GM12873 (cell line): ENCODE measurements around the gene NOTCH1.

Source experiments
- TF ChIP-seq, protein P1 (sequence below): IDR thresholded peaks from 2 replicates; pipeline ENCODE4 v1.5.1; 2012; ENCODE audit warnings: low read depth, mild to moderate bottlenecking, moderate library complexity, low read length, control low read depth; ENCODE audit not compliant: insufficient read depth; ENCODE audit errors: missing control alignments

Gene NOTCH1

DNA sequence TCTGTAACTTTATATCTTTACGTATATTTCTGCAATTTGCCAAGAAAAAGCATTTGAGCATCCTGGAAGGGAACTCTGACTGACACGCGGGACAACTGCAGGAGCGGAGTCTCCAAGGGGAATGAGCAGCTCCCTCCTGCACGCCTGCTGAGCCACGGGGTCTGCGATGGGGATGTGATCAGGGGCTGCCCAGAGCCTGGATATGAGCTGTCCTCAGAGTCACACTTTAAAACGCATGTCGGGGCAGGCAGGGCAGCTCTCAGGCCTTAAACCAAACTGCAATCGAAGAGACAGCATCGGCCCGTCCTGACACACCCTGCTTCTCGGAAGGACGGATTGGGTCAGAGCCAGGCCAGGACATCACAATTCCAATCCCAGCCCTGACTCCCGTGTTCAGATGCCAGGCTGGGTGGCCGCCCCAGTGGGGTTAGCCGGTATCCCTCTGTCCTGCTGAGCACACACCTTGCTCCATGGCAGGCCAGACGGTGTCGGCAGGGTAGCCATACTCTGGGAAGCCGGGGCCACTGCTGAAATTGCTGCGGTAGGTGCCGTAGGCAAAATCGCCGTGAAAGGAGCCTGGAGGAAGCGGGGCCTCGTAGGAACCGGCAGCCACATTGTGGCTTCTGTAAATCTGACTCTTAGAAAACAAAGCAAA is 80.2 kb downstream of the NOTCH1 start:
- TF ChIP-seq, protein P1, sequence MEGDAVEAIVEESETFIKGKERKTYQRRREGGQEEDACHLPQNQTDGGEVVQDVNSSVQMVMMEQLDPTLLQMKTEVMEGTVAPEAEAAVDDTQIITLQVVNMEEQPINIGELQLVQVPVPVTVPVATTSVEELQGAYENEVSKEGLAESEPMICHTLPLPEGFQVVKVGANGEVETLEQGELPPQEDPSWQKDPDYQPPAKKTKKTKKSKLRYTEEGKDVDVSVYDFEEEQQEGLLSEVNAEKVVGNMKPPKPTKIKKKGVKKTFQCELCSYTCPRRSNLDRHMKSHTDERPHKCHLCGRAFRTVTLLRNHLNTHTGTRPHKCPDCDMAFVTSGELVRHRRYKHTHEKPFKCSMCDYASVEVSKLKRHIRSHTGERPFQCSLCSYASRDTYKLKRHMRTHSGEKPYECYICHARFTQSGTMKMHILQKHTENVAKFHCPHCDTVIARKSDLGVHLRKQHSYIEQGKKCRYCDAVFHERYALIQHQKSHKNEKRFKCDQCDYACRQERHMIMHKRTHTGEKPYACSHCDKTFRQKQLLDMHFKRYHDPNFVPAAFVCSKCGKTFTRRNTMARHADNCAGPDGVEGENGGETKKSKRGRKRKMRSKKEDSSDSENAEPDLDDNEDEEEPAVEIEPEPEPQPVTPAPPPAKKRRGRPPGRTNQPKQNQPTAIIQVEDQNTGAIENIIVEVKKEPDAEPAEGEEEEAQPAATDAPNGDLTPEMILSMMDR, result no peak

DNA sequence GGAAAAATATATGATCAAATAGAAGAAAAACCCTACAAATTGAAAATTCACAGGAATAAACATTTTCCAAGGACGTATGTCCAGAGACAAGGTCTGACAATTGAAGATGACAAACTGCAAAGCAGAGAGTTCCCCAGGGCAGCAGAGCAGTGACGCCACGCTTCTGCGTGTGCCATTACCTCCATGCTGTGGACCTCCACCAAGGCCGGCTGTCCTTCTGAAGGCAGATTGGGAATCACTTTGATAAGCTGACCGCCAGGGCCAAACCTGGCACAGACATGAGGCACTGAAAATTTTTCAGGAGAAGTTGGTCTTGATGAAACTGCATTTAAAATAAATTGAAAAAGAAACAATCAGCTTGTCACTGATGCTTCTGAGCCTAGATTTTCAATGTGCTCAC is 81.6 kb downstream of the NOTCH1 start:
- TF ChIP-seq, protein P1, result no peak

DNA sequence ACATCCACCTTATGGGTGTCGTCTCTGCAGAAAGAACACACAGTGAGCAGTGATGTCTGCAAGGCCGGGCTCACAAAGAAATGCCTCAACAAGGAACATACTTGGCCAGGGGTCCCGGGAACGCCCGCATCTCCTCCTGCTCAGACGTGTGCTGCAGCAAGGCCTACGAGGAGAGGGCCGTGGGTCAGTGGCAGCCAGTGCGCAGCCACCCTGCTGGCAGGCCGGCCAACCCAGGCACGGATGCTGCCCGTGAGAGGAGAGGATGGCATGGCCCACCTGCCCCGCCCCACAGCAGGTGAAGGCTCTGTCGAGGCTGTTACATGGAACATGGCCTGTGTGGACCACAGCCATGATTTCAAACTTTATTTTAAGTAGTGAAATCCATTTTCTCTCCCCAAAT is 82.3 kb downstream of the NOTCH1 start:
- TF ChIP-seq, protein P1, result no peak

DNA sequence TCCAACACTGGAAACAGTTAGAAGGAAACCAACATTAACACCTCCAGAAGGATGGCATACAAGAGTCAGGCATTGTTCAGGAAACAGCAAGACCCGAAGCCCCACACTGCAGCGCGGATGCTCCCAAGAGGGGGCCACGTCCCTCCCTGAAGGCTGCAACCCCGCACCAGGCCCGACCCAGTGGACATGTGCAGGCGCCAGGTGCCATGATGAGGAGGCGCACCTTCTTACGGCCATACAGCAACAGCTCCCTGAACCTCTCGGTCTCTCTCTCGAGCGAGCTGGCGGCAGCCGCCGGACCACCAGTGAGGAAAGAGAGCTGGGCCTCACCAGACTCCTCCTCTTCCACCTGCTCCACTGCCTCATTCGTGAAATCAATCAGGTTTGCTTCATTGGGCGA is 83.2 kb downstream of the NOTCH1 start:
- TF ChIP-seq, protein P1, result no peak

DNA sequence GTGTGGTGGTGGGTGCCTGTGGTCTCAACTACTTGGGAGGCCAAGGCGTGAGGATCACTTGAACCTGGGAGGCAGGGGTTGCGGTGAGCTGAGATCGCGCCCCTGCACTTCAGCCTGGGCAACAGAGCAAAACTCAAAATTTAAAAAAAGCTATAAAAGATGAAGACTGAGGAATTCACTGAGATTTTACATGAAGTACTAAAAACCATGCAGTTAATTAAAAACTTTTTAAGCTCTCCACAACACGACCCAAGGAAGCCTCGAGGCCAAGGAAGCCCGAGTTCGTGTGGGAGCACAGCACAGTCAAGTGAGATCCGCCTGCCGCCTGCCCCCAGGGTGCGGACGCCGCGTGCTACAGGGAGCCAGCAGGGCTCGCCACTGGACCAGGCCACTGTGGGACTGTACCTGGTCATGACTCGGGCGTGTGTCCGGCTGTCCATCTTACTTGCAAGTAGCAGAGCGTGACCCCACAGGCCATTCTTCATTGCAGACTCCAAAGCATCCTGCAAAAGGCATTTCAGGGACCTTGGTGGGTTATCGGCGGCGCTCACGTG is 85.0 kb downstream of the NOTCH1 start:
- TF ChIP-seq, protein P1, result no peak

DNA sequence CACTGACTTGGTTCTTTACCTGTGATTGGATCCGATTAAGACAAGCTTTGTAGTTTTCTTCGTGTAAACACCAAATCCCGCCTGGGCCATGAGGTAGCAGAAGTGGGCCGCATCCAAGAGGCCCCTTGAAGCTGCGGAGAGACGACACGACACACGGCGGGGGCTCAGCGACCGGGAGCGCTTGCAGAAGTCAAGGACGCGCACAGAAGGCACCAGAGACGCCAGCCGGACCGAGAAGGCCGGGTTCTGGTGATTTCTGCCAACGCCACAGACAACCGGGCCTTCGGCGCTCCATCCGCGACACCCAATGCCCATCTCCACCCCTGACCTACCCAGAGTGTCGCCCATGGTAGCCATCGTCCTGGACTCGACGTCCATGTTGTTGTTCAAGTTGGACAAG is 86.4 kb downstream of the NOTCH1 start:
- TF ChIP-seq, protein P1, result no peak

DNA sequence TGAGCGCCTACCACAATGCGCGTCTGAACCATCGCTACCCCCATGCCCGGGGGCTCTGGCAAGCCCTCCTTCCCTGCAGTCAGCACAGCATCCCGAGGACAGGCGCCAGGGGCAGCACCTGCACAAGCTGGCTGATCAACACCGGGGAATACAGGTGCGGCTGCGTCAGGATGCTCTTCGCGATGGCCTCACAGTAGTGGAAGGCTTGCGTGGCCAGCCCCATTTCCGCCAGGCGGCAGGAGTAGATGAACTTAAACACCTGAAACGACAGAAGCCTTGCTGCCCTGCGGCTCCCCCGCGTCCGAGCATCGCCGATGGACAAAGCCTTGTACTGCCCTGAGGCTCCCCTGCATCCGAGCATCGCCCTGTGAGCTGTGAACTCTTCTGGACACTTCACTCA is 88.5 kb downstream of the NOTCH1 start:
- TF ChIP-seq, protein P1, result no peak
